Neural crest cell (in vitro differentiated cells): Measurements from ENCODE around the gene TENM3. TPM values are rescaled to one million over a fixed set of nuclear protein-coding genes. Genes with fewer than 3 reads are reported as not detected.

Experiments used
- DNase-seq: peaks from one replicate; pipeline ENCODE4 v3.0.0; 2021; ENCODE audit warnings: low read depth, mixed read lengths, low spot score
- H3K27ac Mint-ChIP-seq: one replicate; pipeline ENCODE4 v1.8.0; 2021; ENCODE audit warnings: mild to moderate bottlenecking, mixed read lengths; ENCODE audit not compliant: unreplicated experiment
- H3K27me3 Mint-ChIP-seq: 2 replicates; pipeline ENCODE4 v1.8.0; 2021; ENCODE audit warnings: low read depth, mild to moderate bottlenecking, mixed read lengths
- H3K36me3 Mint-ChIP-seq: 2 replicates; pipeline ENCODE4 v1.8.0; 2021; ENCODE audit warnings: low read depth, mild to moderate bottlenecking, mixed read lengths
- H3K4me1 Mint-ChIP-seq: 2 replicates; pipeline ENCODE4 v1.8.0; 2021; ENCODE audit warnings: mixed read lengths
- H3K4me3 Mint-ChIP-seq: one replicate; pipeline ENCODE4 v1.8.0; 2021; ENCODE audit warnings: mild to moderate bottlenecking, mixed read lengths
- H3K9me3 Mint-ChIP-seq: 2 replicates; pipeline ENCODE4 v1.8.0; 2021; ENCODE audit warnings: mixed read lengths
- total RNA-seq: library from RNA; stranded (reverse); gene quantifications from 2 replicates; pipeline ENCODE4 v1.2.1, GENCODE V29; 2021
- TF ChIP-seq, protein P1 (sequence below): fragments of 200-600 bp; sonication (generic); conservative IDR thresholded peaks from 2 replicates; pipeline ENCODE4 v1.5.0; 2021; ENCODE audit warnings: antibody characterized with exemption, mild to moderate bottlenecking

TENM3 gene
- total RNA-seq, 1 donor from 2014 or later, result 43.9 TPM

DNA sequence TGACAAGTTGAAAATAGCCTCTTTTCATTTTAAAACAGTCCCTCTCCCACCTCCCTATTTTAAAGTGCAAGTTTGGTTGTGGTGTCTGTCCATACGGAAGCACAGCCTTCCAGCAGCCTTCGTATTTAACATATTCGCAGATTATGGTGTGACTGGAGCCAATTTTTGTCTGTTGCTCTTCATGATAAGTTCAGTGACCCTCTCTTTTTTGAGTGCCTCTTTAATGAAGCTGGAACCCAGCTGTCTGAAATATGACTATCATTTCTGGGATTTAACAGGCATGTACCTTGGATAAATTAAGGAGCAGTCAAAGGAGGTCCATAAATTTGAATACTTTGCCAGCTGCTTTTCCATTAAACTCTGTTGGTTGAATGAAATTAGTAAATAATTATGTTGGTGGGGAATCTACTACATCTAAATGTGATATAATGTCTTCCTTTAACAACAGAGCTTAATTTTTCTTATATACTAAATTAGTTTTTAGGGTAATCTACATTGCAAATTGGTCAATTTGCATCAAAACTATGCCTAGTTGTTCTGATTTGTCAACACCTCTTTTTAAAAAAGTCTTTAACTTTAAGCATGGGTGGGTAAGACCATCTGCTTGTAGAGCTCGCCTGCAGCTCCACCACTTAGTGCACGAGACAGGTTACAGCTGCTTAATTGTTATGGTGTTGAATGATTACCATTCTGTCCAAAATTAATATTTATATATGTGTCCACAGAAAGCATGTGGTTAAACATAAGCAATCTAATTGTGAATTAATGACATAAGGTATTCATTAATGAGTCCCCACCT, 457.4 kb downstream of the TENM3 start:
- Mint-ChIP-seq H3K9me3 (no peaks in the 10 kb centered on the region), H3K4me3 (no peak overlapping the region), H3K4me1 (no peaks in the 10 kb centered on the region), H3K36me3 (no peaks in the 10 kb centered on the region), H3K27ac (no peak overlapping the region), H3K27me3 (no peaks in the 10 kb centered on the region)
- TF ChIP-seq, protein P1, sequence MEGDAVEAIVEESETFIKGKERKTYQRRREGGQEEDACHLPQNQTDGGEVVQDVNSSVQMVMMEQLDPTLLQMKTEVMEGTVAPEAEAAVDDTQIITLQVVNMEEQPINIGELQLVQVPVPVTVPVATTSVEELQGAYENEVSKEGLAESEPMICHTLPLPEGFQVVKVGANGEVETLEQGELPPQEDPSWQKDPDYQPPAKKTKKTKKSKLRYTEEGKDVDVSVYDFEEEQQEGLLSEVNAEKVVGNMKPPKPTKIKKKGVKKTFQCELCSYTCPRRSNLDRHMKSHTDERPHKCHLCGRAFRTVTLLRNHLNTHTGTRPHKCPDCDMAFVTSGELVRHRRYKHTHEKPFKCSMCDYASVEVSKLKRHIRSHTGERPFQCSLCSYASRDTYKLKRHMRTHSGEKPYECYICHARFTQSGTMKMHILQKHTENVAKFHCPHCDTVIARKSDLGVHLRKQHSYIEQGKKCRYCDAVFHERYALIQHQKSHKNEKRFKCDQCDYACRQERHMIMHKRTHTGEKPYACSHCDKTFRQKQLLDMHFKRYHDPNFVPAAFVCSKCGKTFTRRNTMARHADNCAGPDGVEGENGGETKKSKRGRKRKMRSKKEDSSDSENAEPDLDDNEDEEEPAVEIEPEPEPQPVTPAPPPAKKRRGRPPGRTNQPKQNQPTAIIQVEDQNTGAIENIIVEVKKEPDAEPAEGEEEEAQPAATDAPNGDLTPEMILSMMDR, result no peak
- no peak for DNase-seq

DNA sequence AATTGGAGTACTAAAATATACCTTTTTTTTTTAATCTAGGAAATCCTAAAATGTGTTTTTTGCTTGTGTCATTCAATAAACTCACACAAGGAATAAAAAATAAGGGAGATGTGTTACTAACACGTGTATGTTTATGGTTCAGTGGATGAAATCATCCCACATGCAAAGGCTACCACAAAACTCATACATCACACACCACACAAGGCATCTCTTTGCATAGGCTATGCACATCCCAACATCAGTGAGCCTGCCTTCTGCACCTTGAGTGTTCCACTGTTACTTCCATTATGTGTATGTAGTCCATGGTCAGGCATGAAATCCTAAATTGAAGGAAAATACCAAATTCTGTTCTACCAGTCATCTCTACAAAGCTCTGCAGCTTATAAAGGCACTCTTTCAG, 460.9 kb downstream of the TENM3 start:
- Mint-ChIP-seq H3K9me3 (peaks cover 3% of the 10 kb centered on the region), H3K36me3 (peaks cover 6% of the 10 kb centered on the region), H3K27ac (no peak overlapping the region), H3K4me3 (no peak overlapping the region), H3K27me3 (no peaks in the 10 kb centered on the region), H3K4me1 (no peaks in the 10 kb centered on the region)
- TF ChIP-seq, protein P1, result no peak
- DNase-seq, result no peak

DNA sequence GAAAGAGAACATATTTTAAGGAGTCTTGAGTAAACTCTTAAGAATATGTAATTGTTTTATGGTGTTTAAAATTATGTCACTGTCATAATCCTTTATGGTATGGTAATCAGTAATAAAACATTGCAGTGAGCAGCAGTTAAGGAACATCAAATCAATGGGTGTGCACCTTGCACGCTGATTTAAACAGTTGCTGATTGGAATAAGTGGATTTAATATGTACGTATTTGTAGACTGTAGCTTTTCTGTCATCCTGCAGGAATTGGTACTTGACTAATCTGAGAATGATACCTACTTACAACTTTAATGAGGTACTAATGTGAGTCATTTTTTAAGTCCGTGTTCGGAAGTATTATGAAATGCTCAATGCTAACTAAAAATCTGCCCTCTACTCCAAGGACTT, 461.7 kb downstream of the TENM3 start:
- no peak for DNase-seq
- Mint-ChIP-seq H3K9me3 (peaks cover 3% of the 10 kb centered on the region), H3K27me3 (no peaks in the 10 kb centered on the region), H3K36me3 (peaks cover 6% of the 10 kb centered on the region), H3K27ac (no peak overlapping the region), H3K4me3 (no peak overlapping the region), H3K4me1 (no peaks in the 10 kb centered on the region)
- TF ChIP-seq, protein P1, result no peak

DNA sequence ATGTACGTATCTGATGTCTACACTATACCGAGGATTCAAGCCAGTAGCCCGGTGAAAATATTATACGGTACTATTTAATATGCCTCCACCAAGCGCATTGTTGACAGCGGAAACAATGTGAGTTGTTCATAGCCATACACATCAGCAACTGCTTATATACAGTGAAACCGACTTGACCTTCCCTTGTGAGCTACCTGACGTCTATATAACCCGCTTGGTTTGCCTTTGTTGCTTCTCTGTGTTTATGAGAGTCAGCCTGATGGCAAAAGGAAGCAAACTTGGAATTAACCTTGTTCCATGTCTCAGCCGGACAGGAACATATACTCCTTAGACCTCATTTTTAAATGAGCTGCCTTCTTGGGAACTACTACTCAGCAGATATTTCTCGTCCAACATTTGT, 462.2 kb downstream of the TENM3 start:
- TF ChIP-seq, protein P1, result no peak
- no peak for DNase-seq
- H3K27ac Mint-ChIP-seq, result no peak overlapping the region
- no peaks in the 10 kb centered on the region for H3K4me1 Mint-ChIP-seq
- H3K27me3 Mint-ChIP-seq, result no peaks in the 10 kb centered on the region
- H3K9me3 Mint-ChIP-seq, result peaks cover 3% of the 10 kb centered on the region
- H3K36me3 Mint-ChIP-seq, result peaks cover 6% of the 10 kb centered on the region
- no peak overlapping the region for H3K4me3 Mint-ChIP-seq

DNA sequence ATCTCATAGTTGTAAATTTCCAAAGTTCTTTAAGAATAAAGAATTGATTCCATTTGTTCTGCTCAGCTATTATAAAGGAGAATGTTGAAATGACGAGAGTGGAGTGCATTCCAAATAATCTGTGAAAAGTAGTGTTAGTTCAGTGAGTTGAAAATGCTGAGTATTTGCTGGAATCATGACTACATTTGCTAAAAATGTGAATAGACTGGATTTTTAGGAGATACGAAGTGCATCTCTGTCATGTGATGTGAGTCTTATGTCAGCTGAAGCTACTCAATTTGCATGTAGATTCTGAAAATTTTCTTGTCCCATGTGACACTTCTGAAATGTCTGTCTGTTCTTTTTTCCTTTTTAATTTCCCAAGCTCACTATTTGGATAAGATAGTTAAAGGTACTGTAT, 468.0 kb downstream of the TENM3 start:
- H3K27ac Mint-ChIP-seq, result no peak overlapping the region
- H3K9me3 Mint-ChIP-seq, result peaks cover 3% of the 10 kb centered on the region

More for the DNA sequence above, 468.0 kb downstream of the TENM3 start:
- DNase-seq, result no peak
- H3K4me3 Mint-ChIP-seq, result no peak overlapping the region
- peaks cover 10% of the 10 kb centered on the region for H3K4me1 Mint-ChIP-seq
- TF ChIP-seq, protein P1, result no peak
- peaks cover 12% of the 10 kb centered on the region for H3K36me3 Mint-ChIP-seq
- H3K27me3 Mint-ChIP-seq, result no peaks in the 10 kb centered on the region
